ENCODE results near the gene BDP1.

DNA sequence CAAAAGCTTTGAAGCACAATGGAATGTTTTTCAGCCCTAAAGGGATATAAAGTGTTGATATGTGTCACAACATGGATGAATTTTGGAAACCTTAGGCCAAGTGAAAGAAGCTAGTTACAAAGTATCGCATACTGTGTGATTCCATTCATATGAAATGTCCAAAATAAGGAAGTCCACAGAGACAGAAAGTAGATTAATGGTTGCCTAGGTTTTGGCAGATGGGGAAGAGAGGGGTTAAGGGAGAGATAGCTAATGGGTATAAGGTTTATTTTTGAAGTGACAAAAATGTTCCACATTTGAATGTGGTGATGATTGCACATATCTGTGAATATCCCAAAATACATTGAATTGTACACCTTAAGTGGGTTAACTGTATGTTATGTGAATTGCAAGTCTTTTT lies 74.2 kb downstream of the BDP1 start:
- TF ChIP-seq CTCF (IDR thresholded peaks at IDR 0.05; ENCODE audit: insufficient read depth, low read length, poor library complexity, severe bottlenecking) (no peak), EZH2phosphoT487 (conservative IDR thresholded peaks at IDR 0.05; ENCODE audit: low read length) (no peak)
